MG63 (cell line): Measurements from ENCODE around the gene CGB5. TPM values are rescaled to one million over a fixed set of nuclear protein-coding genes. Genes with fewer than 3 reads are reported as not detected.
"Not testable (repeated sequence)": the region's sequence is repeated elsewhere in the genome, so short reads cannot be mapped to it uniquely, and the experiment has no call there.

ENCODE experiments used
- DNase-seq: peaks from one replicate; pipeline ENCODE4 v3.0.0-alpha.2; 2020
- H3K27me3 ChIP-seq: fragments of 250-450 bp; sonication (Bioruptor Pico); 2 replicates; pipeline ENCODE4 v1.5.1; 2020; ENCODE audit warnings: mild to moderate bottlenecking, moderate library complexity
- H3K36me3 ChIP-seq: fragments of 250-450 bp; sonication (Bioruptor Pico); 2 replicates; pipeline ENCODE4 v1.5.1; 2020; ENCODE audit warnings: mild to moderate bottlenecking, moderate library complexity
- H3K4me3 ChIP-seq: fragments of 250-450 bp; sonication (Bioruptor Pico); 2 replicates; pipeline ENCODE4 v1.5.1; 2020; ENCODE audit warnings: mild to moderate bottlenecking, moderate library complexity
- H3K9me3 ChIP-seq: fragments of 250-450 bp; sonication (Bioruptor Pico); 2 replicates; pipeline ENCODE4 v1.5.1; 2020; ENCODE audit warnings: mild to moderate bottlenecking, moderate library complexity
- total RNA-seq: library from RNA; depleted of rRNA; stranded (reverse); fragments of >200 nt; shearing (Covaris generic); gene quantifications from 2 replicates; pipeline ENCODE4 v1.2.3, GENCODE V29; 2014; ENCODE audit warnings: low replicate concordance

The CGB5 gene
- total RNA-seq, 1 experiment from 2014 or later = not detected

DNA sequence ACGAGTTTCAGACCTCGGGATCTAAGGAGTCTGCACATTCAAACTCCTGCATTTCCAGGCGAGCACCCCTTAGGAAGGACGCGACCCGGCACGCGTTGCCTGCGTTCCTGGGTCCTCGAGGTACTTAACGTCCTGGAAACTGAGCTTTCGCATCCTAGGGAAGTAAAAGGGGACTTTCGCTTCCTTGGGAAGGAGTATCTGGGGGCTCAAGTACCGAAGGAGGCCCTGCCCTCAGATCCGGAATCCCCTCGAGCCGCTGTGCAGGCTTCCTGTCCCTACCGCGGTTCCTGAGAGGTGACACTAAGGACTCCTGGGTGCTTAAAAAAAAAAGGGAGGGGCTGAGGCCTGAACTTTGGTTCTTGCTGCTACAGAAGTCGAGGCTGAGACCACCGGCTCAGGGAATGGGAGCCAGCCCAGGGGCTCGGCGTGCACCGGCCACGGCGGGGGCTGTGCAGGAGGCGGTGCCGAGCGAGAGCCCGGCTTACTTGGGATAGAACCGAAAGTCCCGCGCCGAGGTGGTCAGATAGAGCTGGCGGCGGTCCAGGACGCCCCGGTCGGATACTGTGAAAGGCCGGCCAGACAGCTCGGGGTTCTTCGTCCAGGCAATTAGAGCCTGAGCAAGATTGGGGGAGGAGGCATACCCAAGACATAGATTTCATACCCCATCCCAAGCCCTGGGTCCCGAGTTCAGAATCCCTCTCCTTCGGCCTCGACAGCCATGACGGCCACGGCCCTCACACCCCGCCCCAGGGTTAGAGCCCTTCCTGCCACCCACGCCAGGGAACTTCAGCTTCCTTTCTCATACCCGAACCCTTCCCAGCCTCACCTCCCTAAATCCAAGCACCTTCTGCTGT, 25.0 kb upstream of the CGB5 start:
- Histone ChIP-seq H3K36me3 (peaks cover 24% of the 10 kb centered on the region), H3K27me3 (peaks cover 11% of the 10 kb centered on the region)
- DNase-seq, H3K9me3 ChIP-seq, H3K4me3 ChIP-seq: not testable (repeated sequence)

- peaks cover 16% of the 10 kb centered on the region for H3K36me3 ChIP-seq
- peak overlapping the region; percentile 40 for H3K4me3 ChIP-seq
- peak; percentile 64 for DNase-seq
Observed at GRCh38 chr19:49019242-49019932, 24.3 kb upstream of the CGB5 start.

GRCh38 chr19:49020342-49020741, 23.3 kb upstream of the CGB5 start:
- Histone ChIP-seq H3K4me3 (no peak overlapping the region), H3K27me3 (peaks cover 11% of the 10 kb centered on the region), H3K36me3 (peaks cover 6% of the 10 kb centered on the region), H3K9me3 (no peaks in the 10 kb centered on the region)
- no peak for DNase-seq

More at GRCh38 chr19:49019242-49019932, 24.3 kb upstream of the CGB5 start:
- H3K27me3 ChIP-seq = peaks cover 11% of the 10 kb centered on the region
- H3K9me3 ChIP-seq = no peaks in the 10 kb centered on the region

DNA sequence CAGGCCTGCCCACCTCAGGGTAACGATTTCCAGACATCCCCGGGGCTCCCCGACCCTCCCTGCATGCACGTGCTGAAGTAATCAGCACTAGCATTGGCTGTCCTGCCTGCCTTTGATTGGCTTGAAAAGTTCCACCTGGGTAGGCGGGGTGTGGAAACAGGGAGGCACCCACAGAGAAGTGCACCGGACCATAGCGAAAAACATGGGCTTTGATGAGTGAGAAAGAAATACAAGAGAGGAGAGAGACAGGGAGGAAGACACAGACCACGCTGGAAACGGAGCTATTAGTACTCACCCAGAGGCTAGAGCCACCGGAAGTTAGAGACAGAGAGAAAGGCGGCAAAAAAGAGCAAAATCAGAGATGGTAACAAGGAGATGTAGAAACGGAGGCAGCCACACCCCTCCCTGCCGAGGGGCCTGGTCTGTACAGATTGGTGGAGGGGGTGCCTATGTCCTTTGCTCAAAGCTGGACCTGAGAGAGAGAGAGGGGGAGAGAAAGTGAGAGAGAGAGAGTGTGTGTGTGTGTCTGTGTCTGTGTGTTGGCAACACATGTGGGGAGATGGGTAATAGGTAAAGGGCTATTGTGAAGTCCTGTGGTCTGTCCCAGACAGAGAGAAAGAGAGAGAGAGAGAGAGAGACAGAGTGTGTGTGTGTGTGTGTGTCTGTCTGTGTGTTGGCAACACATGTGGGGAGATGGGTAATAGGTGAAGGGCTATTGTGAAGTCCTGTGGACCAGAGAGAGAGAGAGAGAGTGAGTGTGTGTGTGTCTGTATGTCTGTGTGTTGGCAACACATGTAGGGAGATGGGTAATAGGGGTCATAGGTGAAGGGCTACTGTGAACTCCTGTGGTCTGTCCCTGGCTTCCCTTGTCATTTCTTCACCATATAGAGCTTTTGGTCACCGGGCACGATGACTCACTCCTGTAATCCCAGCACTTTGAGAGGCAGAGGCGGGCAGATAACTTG, 22.4 kb upstream of the CGB5 start:
- Histone ChIP-seq H3K9me3 (no peaks in the 10 kb centered on the region), H3K27me3 (peaks cover 11% of the 10 kb centered on the region), H3K4me3 (no peak overlapping the region), H3K36me3 (no peaks in the 10 kb centered on the region)
- peak; percentile 41 for DNase-seq

DNA sequence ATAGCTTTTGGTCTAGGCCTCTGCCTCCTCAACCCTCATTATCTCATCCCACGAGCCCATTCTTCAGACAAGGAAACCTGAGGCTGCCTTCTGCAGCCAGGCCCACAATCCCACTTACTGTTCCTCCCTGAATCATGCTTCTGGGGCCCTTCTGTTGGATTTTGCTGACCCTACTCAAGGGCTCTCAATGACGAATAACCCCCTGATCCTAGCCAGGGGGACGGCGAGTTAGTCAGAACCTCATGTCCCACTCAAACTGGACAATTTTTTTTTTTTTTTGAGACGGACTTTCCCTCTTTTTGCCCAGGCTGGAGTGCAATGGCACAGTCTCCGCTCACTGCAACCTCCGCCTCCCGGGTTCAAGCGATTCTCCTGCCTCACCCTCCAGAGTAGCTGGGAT, 21.5 kb upstream of the CGB5 start:
- no peak for DNase-seq
- H3K27me3 ChIP-seq = peaks cover 11% of the 10 kb centered on the region
- H3K4me3 ChIP-seq = no peak overlapping the region
- no peaks in the 10 kb centered on the region for H3K36me3 ChIP-seq
- no peaks in the 10 kb centered on the region for H3K9me3 ChIP-seq

- DNase-seq, H3K9me3 ChIP-seq, H3K4me3 ChIP-seq: not testable (repeated sequence)
Observed at GRCh38 chr19:49024233-49024632, 19.4 kb upstream of the CGB5 start, which contains the start of gene CGB3. Gene CGB3, minus strand, starts transcription at chr19:49024333. Its CDS starts 362 bp downstream, at chr19:49023971.

DNA sequence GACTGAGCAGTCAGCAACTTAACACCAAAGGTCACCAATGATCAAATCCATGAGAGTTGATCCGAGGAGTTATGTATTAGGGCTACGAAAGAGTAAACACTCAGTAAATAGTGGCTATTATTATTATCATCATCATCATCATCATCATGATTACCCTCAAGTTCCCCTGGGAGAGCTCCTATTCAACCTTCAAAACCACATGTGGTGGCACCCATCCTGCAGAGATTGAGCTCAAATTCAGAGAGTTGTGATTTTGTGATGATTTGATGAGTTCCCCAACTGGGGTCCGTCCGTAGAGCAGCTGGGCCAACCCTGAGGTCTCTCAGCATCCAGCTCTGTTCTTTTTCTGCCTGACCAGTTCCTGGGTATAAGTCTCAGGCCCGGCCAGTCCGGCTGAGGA, 18.6 kb upstream of the CGB5 start:
- H3K9me3 ChIP-seq, DNase-seq, H3K36me3 ChIP-seq, H3K4me3 ChIP-seq, H3K27me3 ChIP-seq: not testable (repeated sequence)

More at GRCh38 chr19:49024233-49024632, 19.4 kb upstream of the CGB5 start, which contains the start of gene CGB3:
- not testable (repeated sequence) for H3K27me3 ChIP-seq, H3K36me3 ChIP-seq

DNA sequence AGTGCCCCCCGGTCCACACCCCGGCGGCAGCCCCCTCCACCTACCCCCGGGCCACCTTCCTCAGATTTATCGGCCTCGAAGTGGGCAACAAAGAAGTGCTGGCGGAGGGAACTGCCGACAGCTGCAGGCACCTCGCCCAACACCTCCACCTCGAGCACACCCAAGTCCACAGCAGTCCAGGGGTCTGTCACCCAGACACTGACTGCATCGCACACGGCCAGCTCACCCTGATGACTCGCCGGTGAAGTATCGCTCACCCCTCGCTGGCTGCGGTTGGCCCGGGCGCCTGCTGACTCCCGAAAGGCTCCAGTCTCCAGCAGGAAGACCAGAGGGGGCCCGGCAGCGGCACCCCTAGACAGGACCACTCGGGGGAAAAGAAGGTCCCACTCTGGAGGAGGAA, 18.0 kb upstream of the CGB5 start:
- peak; percentile 60 for DNase-seq
- H3K9me3 ChIP-seq, H3K36me3 ChIP-seq: not testable (repeated sequence)

DNA sequence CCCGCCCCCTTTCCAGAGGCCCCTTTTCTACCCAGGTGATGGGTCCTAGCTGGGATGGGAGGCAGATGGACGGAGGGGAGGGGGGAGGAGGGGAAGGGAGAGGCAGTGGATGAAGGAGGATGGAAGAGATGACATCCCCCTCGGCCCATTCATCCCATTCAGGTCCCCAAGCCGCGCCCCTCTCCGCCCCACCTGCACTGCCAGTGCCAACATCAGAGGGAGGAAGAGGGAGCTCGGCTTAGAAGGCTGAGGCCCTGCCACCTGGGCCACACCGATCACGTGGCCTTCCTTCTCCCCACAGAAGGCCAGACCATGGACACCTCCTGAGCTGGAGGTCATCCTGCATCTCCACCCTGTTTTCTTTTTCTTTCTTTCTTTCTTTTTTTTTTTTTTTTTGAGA, 15.0 kb upstream of the CGB5 start:
- H3K9me3 ChIP-seq, DNase-seq, H3K36me3 ChIP-seq, H3K4me3 ChIP-seq, H3K27me3 ChIP-seq: not testable (repeated sequence)

More for the DNA sequence above, 18.0 kb upstream of the CGB5 start:
- H3K4me3 ChIP-seq, H3K27me3 ChIP-seq: not testable (repeated sequence)

- peak; percentile 55 for DNase-seq
- not testable (repeated sequence) for H3K9me3 ChIP-seq
Observed at GRCh38 chr19:49029749-49030148, 13.9 kb upstream of the CGB5 start.

DNA sequence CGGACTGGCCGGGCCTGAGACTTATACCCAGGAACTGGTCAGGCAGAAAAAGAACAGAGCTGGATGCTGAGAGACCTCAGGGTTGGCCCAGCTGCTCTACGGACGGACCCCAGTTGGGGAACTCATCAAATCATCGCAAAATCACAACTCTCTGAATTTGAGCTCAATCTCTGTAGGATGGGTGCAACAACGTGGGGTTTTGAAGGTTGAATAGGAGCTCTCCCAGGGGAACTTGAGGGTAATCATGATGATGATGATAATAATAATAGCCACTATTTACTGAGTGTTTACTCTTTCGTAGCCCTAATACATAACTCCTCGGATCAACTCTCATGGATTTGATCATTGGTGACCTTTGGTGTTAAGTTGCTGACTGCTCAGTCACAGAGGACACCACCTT, 13.3 kb upstream of the CGB5 start:
- H3K9me3 ChIP-seq, H3K36me3 ChIP-seq, H3K4me3 ChIP-seq, DNase-seq, H3K27me3 ChIP-seq: not testable (repeated sequence)

More at GRCh38 chr19:49029749-49030148, 13.9 kb upstream of the CGB5 start:
- H3K27me3 ChIP-seq, H3K4me3 ChIP-seq, H3K36me3 ChIP-seq: not testable (repeated sequence)

DNA sequence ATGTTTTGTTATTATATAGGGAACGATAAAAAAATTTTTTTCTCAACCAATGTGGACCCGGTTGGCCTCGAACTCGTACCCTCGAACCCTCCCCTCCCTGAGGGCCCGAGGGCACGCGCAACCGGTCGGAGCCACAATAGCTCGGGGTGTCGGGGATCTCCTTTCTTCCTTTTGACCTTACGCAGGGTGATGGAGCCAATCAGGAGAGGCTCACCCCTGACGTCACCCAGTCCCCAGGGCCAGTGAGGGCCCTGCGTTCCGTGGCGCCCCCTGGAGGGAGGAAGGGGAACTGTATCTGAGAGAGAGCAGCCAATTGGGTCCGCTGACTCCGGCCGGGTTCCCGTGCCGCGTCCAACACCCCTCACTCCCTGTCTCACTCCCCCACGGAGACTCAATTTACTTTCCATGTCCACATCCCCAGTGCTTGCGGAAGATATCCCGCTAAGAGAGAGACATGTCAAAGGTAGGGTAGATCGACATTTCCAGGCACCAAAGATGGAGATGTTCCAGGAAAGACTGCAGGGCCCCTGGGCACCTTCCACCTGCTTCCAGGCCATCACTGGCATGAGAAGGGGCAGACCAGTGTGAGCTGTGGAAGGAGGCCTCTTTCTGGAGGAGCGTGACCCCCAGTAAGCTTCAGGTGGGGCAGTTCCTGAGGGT, 11.9 kb upstream of the CGB5 start, which contains the start of gene CGB2:
CGB2 (plus strand) TSS at position 249 of the 660 bp plus-strand sequence; CDS start at position 455, 206 bp downstream.
- H3K4me3 ChIP-seq, H3K36me3 ChIP-seq, H3K9me3 ChIP-seq, H3K27me3 ChIP-seq: not testable (repeated sequence)
- peak; percentile 59 for DNase-seq

DNA sequence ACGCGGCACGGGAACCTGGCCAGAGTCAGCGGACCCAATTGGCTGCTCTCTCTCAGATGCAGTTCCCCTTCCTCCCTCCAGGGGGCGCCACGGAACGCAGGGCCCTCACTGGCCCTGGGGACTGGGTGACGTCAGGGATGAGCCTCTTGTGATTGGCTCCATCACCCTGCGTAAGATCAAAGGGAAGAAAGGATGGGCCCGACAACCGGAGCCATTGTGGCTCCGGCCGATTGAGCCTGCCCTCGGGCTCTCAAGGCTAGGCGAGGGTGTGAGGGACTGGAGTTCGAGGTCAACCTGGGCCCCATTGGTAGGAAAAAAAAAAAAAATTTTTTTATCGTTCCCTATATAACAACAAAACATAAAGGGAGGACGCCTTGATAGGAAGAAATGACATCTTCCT, 6.8 kb upstream of the CGB5 start, which contains the start of gene CGB1:
CGB1 (minus strand) TSS at position 81 of the 400 bp plus-strand sequence. CDS start 184 bp downstream, outside the sequence.
- peak; percentile 48 for DNase-seq
- not testable (repeated sequence) for H3K27me3 ChIP-seq, H3K4me3 ChIP-seq, H3K36me3 ChIP-seq, H3K9me3 ChIP-seq

GRCh38 chr19:49038111-49038510, 5.5 kb upstream of the CGB5 start:
- H3K36me3 ChIP-seq, H3K27me3 ChIP-seq, H3K4me3 ChIP-seq, H3K9me3 ChIP-seq, DNase-seq: not testable (repeated sequence)

DNA sequence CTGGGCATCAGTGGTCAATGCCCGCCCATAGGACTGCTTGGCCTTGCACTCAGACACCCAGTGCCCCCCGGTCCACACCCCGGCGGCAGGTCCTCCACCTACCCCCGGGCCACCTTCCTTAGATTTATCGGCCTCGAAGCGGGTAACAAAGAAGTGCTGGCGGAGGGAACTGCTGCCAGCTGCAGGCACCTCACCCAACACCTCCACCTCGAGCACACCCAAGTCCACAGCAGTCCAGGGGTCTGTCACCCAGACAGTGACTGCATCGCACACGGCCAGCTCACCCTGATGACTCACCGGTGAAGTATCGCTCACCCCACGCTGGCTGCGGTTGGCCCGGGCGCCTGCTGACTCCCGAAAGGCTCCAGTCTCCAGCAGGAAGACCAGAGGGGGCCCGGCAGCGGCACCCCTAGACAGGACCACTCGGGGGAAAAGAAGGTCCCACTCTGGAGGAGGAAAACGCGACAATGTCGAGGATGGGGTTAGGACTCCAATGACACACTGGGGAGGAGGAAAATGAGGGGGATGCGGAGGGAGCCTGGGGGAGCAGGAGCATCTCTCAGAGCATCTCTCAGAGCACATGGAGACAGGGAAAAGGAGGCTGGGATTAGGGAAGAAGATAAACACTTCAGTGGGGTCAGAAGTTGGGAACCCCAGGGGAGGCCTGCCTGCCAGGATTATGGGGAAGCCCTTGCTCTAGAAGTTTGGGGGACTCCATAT, 4.9 kb upstream of the CGB5 start:
- H3K9me3 ChIP-seq, H3K36me3 ChIP-seq, H3K4me3 ChIP-seq, H3K27me3 ChIP-seq: not testable (repeated sequence)
- peak; percentile 81 for DNase-seq
